Transverse colon (tissue), 4 donors: ENCODE measurements around the gene LPO. TPM values are rescaled to one million over a fixed set of nuclear protein-coding genes. Genes with fewer than 3 reads are reported as not detected.

Experiments
- DNase-seq: peaks from one replicate; pipeline ENCODE4 v3.0.0-alpha.2; 2019
- H3K27ac ChIP-seq, 4 donors: fragments of 200-600 bp; sonication (generic); 2 replicates each; pipeline ENCODE4 v1.5.1; 2016 to 2018; ENCODE audit warnings: inconsistent platforms in 4 of 4
- H3K27me3 ChIP-seq: fragments of 200-600 bp; sonication (generic); 2 replicates; pipeline ENCODE4 v1.5.1; 2017; ENCODE audit warnings: inconsistent platforms
- H3K36me3 ChIP-seq, 4 donors: fragments of 200-600 bp; sonication (generic); 2 replicates each; pipeline ENCODE4 v1.5.1; 2017 to 2019; ENCODE audit warnings: inconsistent platforms in 4 of 4
- H3K4me1 ChIP-seq, 4 donors: fragments of 200-600 bp; sonication (generic); 2 replicates each; pipeline ENCODE4 v1.5.1; 2017 to 2020; ENCODE audit warnings: inconsistent platforms in 4 of 4
- H3K4me3 ChIP-seq, 4 donors: fragments of 200-600 bp; sonication (generic); 1 replicate in 1 of 4; 2 replicates in 3 of 4; pipeline versions ENCODE4 v1.5.1 to v1.6.1; 2017 to 2019; ENCODE audit warnings: inconsistent platforms in 4 of 4
- H3K9me3 ChIP-seq, 2 donors: fragments of 200-600 bp; sonication (generic); 2 replicates each; pipeline ENCODE4 v1.5.1; 2017 to 2019; ENCODE audit warnings: inconsistent platforms in 2 of 2
- CTCF ChIP-seq, 5 experiments: fragments of 200-600 bp in 3 of 5; fragments of 450-650 bp in 2 of 5; sonication (generic) in 3 of 5; IDR thresholded peaks; 1 replicate in 2 of 5; 2 replicates in 3 of 5; pipeline ENCODE4 v1.5.1; 2016 to 2017; ENCODE audit warnings: antibody characterized with exemption in 5 of 5, inconsistent platforms in 3 of 5, mild to moderate bottlenecking in 2 of 5, moderate library complexity in 1 of 5
- EP300 ChIP-seq: sonication (generic); formaldehyde crosslinking; IDR thresholded peaks from one replicate; pipeline ENCODE4 v1.6.1; 2017; ENCODE audit warnings: antibody characterized with exemption, low read depth
- POLR2A ChIP-seq: fragments of 450-650 bp; IDR thresholded peaks from one replicate; pipeline ENCODE4 v1.6.1; 2016; ENCODE audit warnings: antibody characterized with exemption, mild to moderate bottlenecking, moderate library complexity
- POLR2AphosphoS5 ChIP-seq, 3 donors: sonication (generic); formaldehyde crosslinking; IDR thresholded peaks; one replicate each; pipeline ENCODE4 v1.6.1; 2016; ENCODE audit warnings: antibody characterized with exemption in 3 of 3
- WGBS, 2 donors: methylation state at CpG; one replicate each; pipeline ENCODE4 v1.1.5; 2018; ENCODE audit warnings: low coverage in 1 of 2; 5-methylcytosine and 5-hydroxymethylcytosine counted together
- in situ Hi-C, 4 donors: fragments of 200-750 bp; cut with MboI; loops; one replicate each; pipeline versions ENCODE4 v1.15.0 to v1.15.1; 2017; ENCODE audit warnings: low sequenced_read_pairs in 3 of 4, low pct_ligation_motif_present in 1 of 4, low pct_unique_long_range_greater_than_20kb in 1 of 4
- intact Hi-C: fragments of 100-400 bp; cut with DNase I; formaldehyde crosslinking; loops from one replicate; pipeline ENCODE4 v1.15.1; 2023; ENCODE audit warnings: low total_unique reads
- total RNA-seq, 4 donors: library from RNA; depleted of rRNA; stranded (reverse); fragments of >200 nt; gene quantifications; one replicate each; pipeline ENCODE4 v1.1.0, GENCODE V29; 2016

LPO gene
- total RNA-seq, 4 donors from 2014 or later = not detected

DNA sequence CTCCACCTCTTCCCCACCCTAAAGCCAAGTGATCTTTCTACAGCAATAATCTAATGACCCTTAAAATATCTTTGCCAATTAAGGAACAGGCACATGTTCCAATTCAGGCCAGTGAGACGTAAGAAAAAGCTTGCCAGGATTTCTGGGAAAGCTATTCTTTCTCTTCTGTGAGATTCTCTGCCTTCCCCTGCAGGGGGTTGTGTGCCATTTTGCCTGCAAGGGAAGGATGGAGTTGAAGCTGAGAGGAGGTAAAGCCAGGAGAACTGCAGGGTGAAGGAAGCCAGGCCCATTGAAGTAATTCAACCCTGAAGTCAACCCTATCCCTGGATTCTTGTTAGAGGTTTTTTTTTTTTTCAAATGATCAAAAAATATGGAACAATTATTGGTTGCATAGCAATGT, 9.0 kb upstream of the LPO start:
- WGBS, 2 donors = 67 to 88% methylated on average over 1 of the region's 1 CpG
- intact Hi-C loops = no loop called here
- Histone ChIP-seq H3K4me1 (no peaks in the 10 kb centered on the region), H3K27me3 (peaks cover 15% of the 10 kb centered on the region), H3K36me3 (no peaks in the 10 kb centered on the region), H3K4me3 (no peak overlapping the region), H3K9me3 (no peaks in the 10 kb centered on the region), H3K27ac (no peak overlapping the region)
- in situ Hi-C loops = loop anchor here in 1 of 4 donors (25.0 kb wide), 1 partner anchor 92 kb away; the partner anchor contains the start of gene OR4D1
- no peak for DNase-seq
- TF ChIP-seq POLR2AphosphoS5 (IDR thresholded peaks at IDR 0.05) = no peak
- TF ChIP-seq POLR2A = no peak
- TF ChIP-seq EP300 = no peak
- TF ChIP-seq CTCF (IDR thresholded peaks at IDR 0.05) = no peak

DNA sequence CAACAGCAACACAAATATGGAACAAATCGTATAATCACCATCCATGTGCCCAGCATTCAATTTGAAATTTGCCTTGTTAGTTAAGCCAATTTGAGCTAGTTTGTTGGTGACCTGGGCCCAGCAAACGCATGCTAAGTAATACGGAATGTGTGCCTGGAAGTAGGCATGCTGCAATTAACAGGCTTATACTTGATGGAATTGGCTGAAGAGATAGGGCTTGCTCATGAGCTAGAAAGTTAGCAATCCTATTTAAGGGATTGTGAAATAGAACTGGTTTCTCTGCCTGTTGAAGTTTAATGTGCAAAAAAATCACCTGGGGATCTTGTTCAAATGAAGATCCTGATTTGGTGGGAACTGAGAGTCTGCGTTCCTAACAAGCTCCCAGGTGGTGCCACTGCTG, 8.5 kb upstream of the LPO start:
- TF ChIP-seq CTCF (IDR thresholded peaks at IDR 0.05) = no peak
- no peak for TF ChIP-seq EP300
- no peak for TF ChIP-seq POLR2AphosphoS5 (IDR thresholded peaks at IDR 0.05)
- no peak for TF ChIP-seq POLR2A
- DNase-seq = no peak
- H3K27ac ChIP-seq = no peak overlapping the region
- 89 to 90% methylated on average over 3 to 4 of the region's 4 CpGs for WGBS, 2 donors
- H3K9me3 ChIP-seq = no peaks in the 10 kb centered on the region
- no peaks in the 10 kb centered on the region for H3K4me1 ChIP-seq
- in situ Hi-C loops = loop anchor here in 1 of 4 donors (25.0 kb wide), 1 partner anchor 93 kb away; the partner anchor contains the start of gene OR4D1
- H3K36me3 ChIP-seq = no peaks in the 10 kb centered on the region
- H3K4me3 ChIP-seq = no peak overlapping the region
- peaks cover 16% of the 10 kb centered on the region for H3K27me3 ChIP-seq
- intact Hi-C loops = no loop called here

- no peak for DNase-seq
- no peaks in the 10 kb centered on the region for H3K4me1 ChIP-seq
- TF ChIP-seq POLR2AphosphoS5 (IDR thresholded peaks at IDR 0.05) (no peak), POLR2A (no peak), CTCF (IDR thresholded peaks at IDR 0.05) (no peak), EP300 (no peak)
- no peak overlapping the region for H3K27ac ChIP-seq
- H3K4me3 ChIP-seq = no peak overlapping the region
- in situ Hi-C loops (loop anchor here in 1 of 4 donors (25.0 kb wide), 1 partner anchor 94 kb away; the partner anchor contains the start of gene OR4D1), intact Hi-C loops (no loop called here)
- H3K36me3 ChIP-seq = no peaks in the 10 kb centered on the region
- no peaks in the 10 kb centered on the region for H3K9me3 ChIP-seq
- 25 to 43% methylated on average over 2 of the region's 2 CpGs for WGBS, 2 donors
- H3K27me3 ChIP-seq = peaks cover 34% of the 10 kb centered on the region
These were observed 6.7 kb upstream of the LPO start for GRCh38 chr17:58231641-58232040.

- TF ChIP-seq POLR2AphosphoS5 (IDR thresholded peaks at IDR 0.05) (no peak), POLR2A (no peak), CTCF (IDR thresholded peaks at IDR 0.05) (no peak), EP300 (no peak)
- Histone ChIP-seq H3K4me3 (no peak overlapping the region), H3K4me1 (no peaks in the 10 kb centered on the region), H3K27ac (no peak overlapping the region), H3K36me3 (no peaks in the 10 kb centered on the region), H3K27me3 (peaks cover 45% of the 10 kb centered on the region), H3K9me3 (no peaks in the 10 kb centered on the region)
- DNase-seq = no peak
- intact Hi-C loops (no loop called here), in situ Hi-C loops (loop anchor here in 1 of 4 donors (25.0 kb wide), 1 partner anchor 95 kb away; the partner anchor contains the start of gene OR4D1)
- 40 to 57% methylated on average over 1 to 12 of the region's 12 CpGs for WGBS, 2 donors
These were observed 5.7 kb upstream of the LPO start for GRCh38 chr17:58232707-58233156.
